NCI-H2107 (cell line): Measurements from ENCODE around the gene PRKCQ.
"Not testable (repeated sequence)": the region's sequence is repeated elsewhere in the genome, so short reads cannot be mapped to it uniquely, and the experiment has no call there.

ENCODE experiments used
- DNase-seq: peaks from one replicate; lab custom pipeline; 2025; lab: John Stamatoyannopoulos, UW

PRKCQ gene

DNA sequence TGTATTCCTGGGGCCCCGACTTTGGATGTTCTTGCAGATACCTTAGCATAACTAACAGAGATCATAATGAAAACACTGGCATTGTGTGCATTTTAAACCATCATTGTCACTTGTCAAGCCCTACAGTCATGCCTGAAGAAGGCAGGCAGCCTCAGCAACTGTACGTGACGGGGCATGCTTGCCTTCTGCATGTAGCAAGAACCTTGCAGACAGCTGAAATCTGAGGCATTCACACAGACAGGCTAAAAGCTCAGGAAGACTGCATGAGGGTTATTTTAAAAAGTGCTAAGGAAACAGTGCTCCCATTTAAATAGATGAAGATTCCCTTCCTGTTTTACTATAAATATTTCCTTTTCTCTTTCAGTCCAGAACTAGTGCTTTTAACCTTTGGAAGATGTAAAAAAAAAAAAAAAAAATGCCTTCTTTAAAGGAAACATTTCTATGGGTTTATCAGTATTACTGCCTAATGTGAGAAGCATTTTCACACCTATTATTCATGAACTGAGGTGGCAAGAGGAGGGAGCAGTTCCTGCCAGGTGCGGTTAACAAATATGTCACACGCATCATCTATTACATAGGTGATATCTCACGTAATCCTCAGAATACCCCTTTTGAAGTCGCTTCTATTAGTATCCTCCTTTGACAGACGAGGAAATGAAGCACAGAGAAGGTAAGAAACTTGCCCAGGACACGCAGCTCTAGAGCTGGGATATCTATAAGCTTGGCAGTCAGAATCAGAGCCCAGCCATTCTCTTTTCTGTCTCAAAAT is 88.1 kb downstream of the PRKCQ start:
- DNase-seq: no peak

- DNase-seq: no peak
Observed at GRCh38 chr10:6490614-6491013, 89.5 kb downstream of the PRKCQ start.

DNA sequence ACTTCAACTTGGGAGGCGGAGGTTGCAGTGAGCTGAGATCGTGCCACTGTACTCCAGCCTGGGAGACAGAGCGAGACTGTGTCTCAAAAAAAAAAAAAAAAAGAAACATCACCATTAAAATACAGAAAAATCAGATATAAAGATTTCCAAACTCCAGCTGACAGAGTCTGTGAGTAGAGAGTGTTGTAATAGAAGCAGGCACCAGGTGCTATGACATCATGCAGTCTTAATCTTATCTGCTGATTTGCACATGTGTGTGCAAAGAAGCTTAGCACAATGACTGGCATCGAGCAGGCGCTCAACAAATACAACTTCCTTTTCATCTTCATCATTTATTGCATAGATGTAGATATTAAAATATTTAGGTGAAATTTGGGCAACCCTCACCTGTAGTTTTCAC is 92.2 kb downstream of the PRKCQ start:
- no peak for DNase-seq

GRCh38 chr10:6486309-6486708 is 93.8 kb downstream of the PRKCQ start:
- DNase-seq: no peak

DNA sequence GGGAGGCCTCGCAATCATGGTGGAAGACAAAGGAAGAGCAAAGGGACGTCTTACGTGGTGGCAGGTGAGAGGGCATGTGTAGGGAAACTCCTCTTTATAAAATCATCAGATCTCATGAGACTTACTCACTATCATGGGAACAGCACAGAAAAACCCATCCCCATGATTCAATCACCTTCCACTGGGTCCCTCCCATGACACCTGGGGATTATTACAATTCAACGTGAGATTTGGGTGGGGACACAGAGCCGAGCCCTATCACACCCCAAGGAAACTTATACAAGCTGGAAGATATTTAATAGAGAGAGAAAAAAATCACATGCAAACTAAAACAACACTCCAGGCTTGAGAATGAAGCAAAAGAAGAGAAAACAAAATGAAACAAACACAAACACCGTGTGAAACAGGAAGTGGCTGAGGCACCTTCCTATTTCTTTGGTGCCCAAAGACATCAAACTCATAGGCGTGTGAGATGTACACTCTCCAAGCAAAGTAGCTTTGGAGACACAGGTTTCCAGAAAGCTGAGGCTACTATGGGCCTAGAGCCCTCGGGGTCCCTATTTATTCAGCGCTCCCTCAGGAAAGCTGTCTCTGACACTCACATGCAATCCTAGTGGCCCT is 97.2 kb downstream of the PRKCQ start:
- no peak for DNase-seq

DNA sequence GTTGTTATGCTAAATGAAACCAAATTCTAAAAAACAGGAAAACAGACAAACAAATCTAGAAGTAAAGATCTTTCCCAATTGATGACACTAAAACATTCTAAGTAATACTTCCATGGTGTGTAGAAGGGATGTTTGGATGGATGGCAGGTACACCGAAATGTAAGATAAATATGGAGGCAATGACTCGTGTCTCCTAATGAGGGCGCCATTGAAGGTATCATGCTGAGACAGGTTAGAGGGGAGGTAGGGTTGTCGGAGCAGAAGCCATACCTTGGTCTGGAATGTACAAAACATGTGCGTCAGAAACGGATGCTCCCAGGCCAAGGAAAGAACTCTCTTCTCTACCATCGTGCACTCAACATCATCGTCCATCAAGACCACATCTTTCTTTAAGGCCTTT is 101.4 kb downstream of the PRKCQ start:
- DNase-seq: no peak

GRCh38 chr10:6476989-6477388 is 103.1 kb downstream of the PRKCQ start:
- DNase-seq: no peak

- no peak for DNase-seq
Observed at GRCh38 chr10:6474871-6475270, 105.2 kb downstream of the PRKCQ start.

GRCh38 chr10:6473901-6474370 is 106.1 kb downstream of the PRKCQ start:
- DNase-seq: no peak

DNA sequence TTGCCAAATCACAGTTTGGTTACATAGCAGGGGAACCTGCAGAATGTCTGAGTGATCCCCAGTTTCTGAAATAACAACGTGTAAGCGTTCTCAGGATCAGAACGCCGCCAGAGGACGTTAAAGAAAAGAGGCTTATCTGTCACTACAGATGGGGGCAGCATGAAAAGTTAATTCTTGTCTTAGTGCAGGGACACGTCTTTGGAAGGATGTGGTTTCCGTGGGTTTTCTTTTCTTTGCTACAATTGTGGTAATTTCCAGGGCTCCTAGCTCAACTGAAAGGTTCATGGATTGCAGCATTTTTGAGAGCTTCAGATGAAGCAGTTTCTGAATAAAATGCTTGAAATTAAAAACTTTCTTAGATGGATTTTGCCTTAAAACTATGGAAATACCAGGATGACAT is 106.6 kb downstream of the PRKCQ start:
- no peak for DNase-seq

DNA sequence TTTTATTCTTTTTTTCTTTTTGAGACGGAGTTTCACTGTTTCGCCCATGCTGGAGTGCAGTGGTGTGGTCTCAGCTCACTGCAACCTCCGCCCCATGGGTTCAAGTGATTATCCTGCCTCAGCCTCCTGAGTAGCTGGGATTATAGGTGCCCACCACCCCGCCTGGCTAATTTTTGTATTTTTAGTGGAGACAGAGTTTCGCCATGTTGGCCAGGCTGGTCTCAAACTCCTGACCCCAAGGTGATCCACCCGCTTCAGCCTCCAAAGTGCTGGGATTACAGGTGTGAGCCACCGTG is 107.4 kb downstream of the PRKCQ start:
- not testable (repeated sequence) for DNase-seq

GRCh38 chr10:6470894-6471618 is 109.0 kb downstream of the PRKCQ start:
- no peak for DNase-seq

DNA sequence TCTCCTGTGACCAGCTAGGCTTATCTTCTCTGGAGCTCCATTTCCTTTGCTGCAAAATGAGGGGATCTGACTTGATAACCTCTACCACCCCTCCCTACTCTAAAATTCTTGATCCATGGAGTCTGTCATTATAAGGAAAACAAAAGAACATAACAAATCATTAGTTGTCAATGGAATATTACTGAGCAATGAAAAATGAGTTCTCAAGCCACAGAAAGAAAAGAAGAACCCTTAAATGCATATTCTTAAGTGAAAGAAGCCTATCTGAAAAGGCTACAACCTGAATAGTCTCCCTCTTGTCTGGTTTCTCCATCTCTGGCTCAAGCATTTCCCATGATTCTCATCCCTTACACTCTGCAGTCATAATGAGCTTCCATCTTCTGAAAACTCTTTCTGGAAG is 110.4 kb downstream of the PRKCQ start:
- no peak for DNase-seq

- DNase-seq: no peak
Observed at GRCh38 chr10:6465854-6466601, 114.0 kb downstream of the PRKCQ start.

DNA sequence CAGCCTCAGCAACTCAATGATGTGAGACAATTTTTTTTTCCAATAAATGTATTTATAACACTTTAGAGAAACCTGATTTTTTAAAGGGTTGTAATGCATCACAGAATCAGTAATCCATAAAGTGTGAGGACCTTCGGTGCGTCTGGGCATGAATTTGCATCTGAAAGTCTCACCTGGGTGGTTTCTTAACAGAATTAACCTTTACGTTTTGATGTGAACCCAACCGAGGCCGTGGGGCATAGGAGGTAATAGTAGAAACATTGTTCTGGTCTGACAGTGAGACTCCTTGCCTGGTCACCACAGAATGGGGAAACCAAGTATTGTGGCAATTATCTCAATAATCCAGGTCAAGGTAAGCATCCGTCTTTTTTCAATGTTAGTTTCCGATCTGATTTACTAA is 114.6 kb downstream of the PRKCQ start:
- DNase-seq: no peak

DNA sequence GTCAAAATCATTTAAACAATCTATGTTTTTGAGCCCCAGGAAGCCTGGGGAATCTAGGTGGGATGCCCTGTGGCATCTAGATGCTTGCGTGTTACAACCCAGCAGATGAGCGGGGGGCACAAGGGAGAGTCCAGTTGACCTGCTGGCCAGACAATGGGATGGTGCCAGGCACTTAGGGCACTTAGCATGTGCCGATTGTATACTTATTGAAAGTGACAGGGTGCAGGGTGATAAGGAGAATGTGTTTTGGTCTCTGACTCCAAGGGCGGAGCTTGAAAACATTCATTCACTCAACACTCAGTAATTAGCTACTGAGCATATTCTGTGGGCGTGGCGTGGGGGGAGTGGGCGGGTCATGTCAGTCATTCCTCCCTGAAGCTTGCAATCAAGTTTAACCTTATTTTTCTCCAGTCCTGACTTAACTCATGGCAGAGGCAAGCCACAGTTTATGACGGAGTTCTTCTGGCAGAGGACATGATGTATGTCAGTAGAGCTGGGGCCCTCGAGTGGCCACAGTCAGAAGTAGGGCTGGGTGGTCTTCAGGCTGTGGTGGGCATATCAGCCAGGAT is 115.1 kb downstream of the PRKCQ start:
- DNase-seq: no peak

DNA sequence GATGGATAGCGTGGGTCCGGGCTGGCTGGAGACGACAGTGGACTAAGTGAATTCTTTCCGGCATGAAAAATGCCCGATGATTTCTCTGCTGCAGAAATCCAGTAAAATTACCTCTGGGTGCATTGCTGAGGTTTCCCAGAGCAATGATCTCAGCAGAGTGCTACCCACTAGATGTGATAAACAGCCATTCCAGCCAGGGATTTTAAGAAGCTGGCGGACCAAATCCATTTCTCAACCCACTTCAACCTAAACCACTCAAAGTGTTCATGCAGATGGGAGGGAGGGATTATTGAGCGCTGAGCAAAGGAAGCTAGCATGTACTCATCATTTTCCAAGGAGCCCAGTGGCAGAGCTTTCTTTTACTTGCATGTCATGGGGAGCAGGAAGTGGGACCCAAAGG is 116.7 kb downstream of the PRKCQ start:
- no peak for DNase-seq

GRCh38 chr10:6461961-6462360 is 118.1 kb downstream of the PRKCQ start:
- DNase-seq: no peak

DNA sequence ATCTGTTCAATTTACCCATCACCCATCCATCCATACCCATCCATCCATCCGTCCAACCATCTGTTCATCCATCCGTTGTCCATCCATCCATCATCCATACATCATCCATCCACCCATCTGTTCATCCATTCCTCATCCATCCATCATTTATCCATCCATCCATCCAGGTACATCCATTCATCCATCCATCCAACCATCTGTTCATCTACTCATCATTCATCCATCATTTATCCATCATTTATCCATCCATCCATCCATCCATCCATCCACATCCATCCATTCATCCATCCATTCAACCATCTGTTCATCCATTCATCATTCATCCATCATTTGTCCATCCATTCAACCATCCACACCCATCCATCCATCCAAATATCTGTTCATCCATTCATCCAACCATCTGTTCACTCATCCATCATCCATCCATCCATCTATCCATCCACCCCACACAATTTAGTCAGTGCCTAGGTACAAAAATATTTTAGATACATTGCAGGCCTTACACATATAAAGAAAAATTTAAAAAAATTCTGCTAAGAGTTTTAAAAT is 119.1 kb downstream of the PRKCQ start:
- no peak for DNase-seq

- DNase-seq: no peak
Observed at GRCh38 chr10:6458814-6459213, 121.3 kb downstream of the PRKCQ start.

DNA sequence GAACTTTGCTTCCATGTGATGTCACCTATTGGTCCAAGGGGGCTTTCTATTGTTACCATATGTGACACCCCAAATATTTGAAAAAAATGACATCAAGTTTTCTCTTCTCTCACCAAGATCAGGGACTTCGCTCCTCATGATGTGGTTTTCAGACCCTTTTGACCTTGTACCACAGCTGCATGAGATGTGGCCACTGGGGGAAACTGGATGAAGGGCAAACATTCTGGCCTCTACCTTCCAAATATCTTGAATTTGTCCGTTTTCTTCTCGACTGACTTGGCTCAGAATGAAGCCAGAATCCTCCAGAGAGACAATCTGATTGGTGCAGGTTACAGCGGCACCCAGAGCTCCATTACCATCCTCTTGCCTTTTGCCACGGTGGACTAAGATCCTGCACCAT is 122.7 kb downstream of the PRKCQ start:
- DNase-seq: no peak

DNA sequence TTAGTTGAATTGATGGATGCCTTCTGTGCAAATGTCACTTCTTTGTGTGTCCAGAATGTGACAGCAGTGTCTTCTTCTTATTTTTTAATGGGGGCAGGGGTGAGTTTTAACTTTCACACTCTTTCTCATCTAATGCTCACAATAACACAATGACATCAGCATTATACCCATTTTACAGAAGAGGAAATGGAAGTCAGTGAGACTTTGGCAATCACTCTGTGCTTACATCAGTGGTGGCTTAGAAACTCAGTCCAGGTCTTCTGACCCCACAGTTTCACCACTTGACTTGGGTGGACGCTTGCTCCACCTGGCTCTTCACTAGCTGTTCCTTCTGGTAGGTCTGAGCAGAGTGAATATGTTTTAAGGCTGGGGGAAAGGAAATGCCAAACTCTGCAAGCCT is 124.0 kb downstream of the PRKCQ start:
- DNase-seq: no peak
